Measurements from ENCODE around the gene PRKD1.
A peak's percentile ranks its signal among the peaks of the same experiment; 100 is the strongest.

The PRKD1 gene

DNA sequence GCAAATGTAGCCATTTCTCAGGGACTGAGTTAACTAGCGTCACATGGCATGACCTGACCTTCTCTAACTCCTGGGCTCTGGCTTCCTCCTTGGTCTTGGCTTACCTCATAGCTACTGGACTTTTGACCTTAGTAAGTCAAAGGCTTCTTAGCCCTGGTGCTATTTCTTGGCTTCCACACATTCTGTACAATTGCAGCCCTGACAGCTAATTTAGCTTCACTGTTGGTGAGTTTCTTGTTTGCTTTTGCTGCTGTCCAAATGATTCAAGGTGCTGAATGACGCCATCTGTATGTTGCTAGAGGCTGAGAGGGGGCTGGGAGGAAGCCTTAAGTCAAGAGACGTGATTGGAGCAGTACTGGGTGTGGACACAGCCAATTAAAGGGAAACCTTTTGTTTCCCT, 202.7 kb downstream of the PRKD1 start:
- H3K4me3 ChIP-seq (ENCODE audit: low read depth, low read length) = no peak overlapping the region
- DNase-seq (ENCODE audit: low read depth) = peak; percentile 74
- TF ChIP-seq, protein P1, sequence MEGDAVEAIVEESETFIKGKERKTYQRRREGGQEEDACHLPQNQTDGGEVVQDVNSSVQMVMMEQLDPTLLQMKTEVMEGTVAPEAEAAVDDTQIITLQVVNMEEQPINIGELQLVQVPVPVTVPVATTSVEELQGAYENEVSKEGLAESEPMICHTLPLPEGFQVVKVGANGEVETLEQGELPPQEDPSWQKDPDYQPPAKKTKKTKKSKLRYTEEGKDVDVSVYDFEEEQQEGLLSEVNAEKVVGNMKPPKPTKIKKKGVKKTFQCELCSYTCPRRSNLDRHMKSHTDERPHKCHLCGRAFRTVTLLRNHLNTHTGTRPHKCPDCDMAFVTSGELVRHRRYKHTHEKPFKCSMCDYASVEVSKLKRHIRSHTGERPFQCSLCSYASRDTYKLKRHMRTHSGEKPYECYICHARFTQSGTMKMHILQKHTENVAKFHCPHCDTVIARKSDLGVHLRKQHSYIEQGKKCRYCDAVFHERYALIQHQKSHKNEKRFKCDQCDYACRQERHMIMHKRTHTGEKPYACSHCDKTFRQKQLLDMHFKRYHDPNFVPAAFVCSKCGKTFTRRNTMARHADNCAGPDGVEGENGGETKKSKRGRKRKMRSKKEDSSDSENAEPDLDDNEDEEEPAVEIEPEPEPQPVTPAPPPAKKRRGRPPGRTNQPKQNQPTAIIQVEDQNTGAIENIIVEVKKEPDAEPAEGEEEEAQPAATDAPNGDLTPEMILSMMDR (conservative IDR thresholded peaks at IDR 0.05; ENCODE audit: low read depth, low read length) = no peak

DNA sequence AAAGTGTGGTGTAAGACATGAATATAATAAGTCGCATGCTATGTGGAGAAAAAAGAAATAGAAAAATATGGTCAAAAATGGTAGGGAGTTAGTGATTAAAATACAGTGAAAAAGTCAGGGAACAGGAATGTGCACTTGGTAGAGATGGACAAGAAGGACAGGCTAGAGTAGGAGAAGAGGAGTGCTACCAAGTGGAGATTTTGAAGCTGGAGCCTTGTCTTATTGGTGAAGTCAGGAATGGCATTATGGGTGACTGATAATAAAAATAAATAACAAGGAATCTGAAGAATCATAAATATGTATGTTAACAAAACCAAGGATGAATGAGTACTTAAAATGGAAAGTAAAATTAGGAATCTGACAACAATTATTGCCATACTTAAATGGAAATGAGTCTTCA, 204.8 kb downstream of the PRKD1 start:
- H3K4me3 ChIP-seq (ENCODE audit: low read depth, low read length) = no peak overlapping the region
- TF ChIP-seq, protein P1 (conservative IDR thresholded peaks at IDR 0.05; ENCODE audit: low read depth, low read length) = no peak
- no peak for DNase-seq (ENCODE audit: low read depth)

DNA sequence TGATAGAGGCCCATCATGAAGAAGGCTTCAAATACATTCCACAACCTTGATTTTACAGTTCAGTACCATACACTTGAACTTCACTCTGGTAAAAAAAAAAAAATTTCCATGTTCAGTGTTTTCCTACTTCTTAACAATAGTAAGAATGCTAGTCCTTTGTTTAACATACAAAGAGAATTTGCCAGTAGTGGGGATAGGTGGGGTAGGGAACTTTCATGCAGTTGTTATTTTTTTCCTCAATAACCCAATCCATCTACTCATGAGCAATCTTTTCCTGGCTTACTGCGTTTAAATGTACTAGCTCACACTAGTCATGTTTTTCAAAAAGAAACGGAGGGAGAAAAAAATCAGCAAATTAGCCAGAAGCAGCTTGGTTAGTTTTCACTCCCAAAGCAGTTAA, 206.1 kb downstream of the PRKD1 start:
- no peak overlapping the region for H3K4me3 ChIP-seq (ENCODE audit: low read depth, low read length)
- DNase-seq (ENCODE audit: low read depth) = no peak
- TF ChIP-seq, protein P1 (conservative IDR thresholded peaks at IDR 0.05; ENCODE audit: low read depth, low read length) = no peak

DNA sequence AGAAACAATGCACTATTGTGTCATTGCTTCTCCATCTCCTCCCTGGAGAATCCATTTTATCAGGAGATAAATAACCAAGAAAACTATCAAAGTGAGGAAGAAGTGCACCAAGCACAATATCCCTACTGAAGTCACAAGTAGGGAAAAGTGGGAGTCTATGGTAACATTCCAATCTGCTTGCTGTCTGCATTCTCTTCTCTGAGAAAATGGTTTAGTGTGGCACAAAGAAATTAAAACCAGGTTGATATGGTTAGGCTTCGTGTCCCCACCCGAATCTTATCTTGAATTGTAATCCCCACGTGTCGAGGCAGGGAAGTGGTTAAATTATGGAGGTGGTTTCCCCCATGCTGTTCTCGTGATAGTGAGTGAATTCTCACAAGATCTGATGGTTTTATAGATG, 209.7 kb downstream of the PRKD1 start:
- no peak overlapping the region for H3K4me3 ChIP-seq (ENCODE audit: low read depth, low read length)
- TF ChIP-seq, protein P1 (conservative IDR thresholded peaks at IDR 0.05; ENCODE audit: low read depth, low read length) = no peak
- DNase-seq (ENCODE audit: low read depth) = no peak

DNA sequence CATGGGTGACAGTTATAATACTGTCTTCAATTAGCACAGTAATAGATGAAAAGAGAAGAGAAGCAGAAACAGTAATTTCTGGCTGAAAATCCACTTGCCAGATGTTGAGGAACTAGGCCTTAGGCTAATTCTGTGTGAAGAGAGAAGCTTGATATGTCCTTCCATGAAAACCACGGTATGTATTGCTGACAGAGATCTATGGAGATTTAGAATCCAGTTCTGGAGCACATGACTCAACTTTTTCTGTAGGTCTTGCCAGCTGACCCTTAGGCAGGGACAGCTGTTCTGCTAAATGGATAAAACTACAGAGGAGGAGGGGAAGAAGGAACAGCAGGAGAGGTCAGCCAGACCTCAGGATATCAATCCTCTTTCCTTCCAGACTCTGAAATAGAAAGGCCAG, 211.5 kb downstream of the PRKD1 start:
- TF ChIP-seq, protein P1 (conservative IDR thresholded peaks at IDR 0.05; ENCODE audit: low read depth, low read length) = no peak
- DNase-seq (ENCODE audit: low read depth) = peak; percentile 40
- H3K4me3 ChIP-seq (ENCODE audit: low read depth, low read length) = no peak overlapping the region

DNA sequence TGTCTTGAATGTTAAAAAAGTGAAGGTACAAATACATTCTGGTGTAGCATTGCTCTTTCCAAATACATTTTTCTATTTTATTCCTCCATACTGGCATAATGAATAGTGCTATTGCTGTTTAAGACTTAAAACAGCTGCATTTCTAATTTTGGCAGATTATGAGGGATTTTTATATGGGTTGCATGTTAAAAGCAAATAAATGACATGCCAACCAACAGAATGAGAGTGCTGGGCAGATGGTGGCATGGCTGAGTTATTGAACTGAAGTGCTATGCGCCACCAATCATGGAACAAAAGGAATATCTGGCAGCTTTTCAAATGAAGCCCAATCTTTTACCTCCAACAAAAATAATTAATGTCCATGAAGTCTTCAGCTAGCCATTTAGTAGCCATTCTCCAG, 215.0 kb downstream of the PRKD1 start:
- no peak for DNase-seq (ENCODE audit: low read depth)
- no peak overlapping the region for H3K4me3 ChIP-seq (ENCODE audit: low read depth, low read length)
- TF ChIP-seq, protein P1 (conservative IDR thresholded peaks at IDR 0.05; ENCODE audit: low read depth, low read length) = no peak

DNA sequence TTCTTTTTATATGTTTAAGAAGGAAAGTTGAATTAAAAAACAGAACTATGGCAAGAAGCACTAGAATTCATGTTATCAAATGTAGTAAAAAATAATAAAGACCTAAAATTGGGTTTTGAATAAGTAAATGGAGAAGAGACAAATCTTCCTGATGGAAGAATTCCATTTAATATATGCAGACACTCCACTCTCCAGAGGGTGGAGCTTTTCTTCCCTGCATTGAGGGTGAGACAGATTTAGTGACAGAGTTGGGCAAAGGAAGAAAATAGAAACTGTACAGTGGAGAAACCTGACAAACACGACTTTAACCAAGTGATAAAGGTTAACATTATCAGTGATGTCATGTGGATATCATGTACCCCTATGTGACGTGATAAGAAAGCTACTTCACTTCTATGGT, 217.6 kb downstream of the PRKD1 start:
- DNase-seq (ENCODE audit: low read depth) = peak; percentile 42
- H3K4me3 ChIP-seq (ENCODE audit: low read depth, low read length) = no peak overlapping the region
- TF ChIP-seq, protein P1 (conservative IDR thresholded peaks at IDR 0.05; ENCODE audit: low read depth, low read length) = peak; percentile 63
